GM15510 (cell line): ENCODE data around the gene MLH1.

Experiments
- POLR2A ChIP-seq: IDR thresholded peaks from 3 replicates; pipeline ENCODE4 v1.6.1; 2011; ENCODE audit warnings: borderline replicate concordance; ENCODE audit not compliant: insufficient read length; ENCODE audit errors: extremely low read depth

MLH1 gene

DNA sequence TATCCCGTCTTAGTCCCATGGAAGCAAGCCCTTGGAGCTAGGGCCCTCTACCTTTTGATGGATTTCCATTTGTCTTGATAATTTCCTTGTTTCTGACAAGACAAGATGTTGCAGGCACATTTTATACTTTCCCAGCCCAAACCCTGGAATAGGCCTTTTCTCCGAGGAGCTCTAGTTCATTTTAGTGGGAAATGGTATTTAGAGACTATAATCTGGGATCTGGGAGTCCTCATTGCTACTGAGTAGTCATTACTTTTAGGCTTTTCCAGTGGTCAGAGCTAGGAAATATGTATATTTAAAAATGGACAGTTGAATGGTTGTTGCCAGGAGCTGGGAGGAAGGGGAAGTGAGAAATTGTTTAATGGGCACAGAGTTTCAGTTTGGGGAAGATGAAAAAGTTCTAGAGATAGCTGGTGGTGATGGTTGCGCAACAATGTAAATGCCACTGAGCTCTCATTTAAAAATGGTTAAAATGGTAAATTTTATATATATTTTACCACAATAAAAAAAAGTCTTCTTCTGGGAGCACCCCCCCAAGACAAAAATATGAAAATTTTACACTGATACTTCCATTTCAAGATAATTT is 31.6 kb downstream of the MLH1 start:
- no peak for TF ChIP-seq POLR2A

DNA sequence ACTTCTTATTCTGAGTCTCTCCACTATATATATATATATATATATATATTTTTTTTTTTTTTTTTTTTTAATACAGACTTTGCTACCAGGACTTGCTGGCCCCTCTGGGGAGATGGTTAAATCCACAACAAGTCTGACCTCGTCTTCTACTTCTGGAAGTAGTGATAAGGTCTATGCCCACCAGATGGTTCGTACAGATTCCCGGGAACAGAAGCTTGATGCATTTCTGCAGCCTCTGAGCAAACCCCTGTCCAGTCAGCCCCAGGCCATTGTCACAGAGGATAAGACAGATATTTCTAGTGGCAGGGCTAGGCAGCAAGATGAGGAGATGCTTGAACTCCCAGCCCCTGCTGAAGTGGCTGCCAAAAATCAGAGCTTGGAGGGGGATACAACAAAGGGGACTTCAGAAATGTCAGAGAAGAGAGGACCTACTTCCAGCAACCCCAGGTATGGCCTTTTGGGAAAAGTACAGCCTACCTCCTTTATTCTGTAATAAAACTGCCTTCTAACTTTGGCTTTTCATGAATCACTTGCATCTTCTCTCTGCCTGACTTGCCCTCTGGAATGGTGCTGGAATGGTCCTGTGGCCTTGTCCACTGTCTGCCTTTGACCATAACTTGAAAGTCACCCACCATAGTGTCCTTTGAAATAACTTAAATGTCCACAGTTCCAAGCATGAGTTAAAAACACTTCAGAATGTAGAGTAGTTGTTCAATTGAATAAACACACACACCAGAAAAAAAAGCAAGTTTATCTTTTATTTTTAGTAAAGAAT is 32.4 kb downstream of the MLH1 start:
- TF ChIP-seq POLR2A, result no peak

DNA sequence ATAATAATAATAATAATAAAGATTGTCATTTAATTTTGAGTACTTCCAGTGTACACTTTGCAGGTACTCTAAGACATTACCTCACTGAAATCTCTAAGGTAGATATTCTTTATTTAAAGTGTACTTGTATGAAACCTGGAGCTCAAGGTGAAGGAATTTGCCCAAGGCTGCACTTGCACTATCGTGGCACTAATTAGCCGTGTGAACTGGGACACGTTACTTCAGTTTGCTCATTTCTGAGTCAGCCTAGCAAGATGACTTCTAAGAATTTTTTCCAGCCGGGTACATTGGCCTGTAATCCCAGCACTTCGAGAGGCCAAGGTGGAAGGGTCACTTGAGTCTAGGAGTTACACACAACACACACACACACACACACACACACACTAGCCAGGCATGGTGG is 33.5 kb downstream of the MLH1 start:
- TF ChIP-seq POLR2A, result no peak

DNA sequence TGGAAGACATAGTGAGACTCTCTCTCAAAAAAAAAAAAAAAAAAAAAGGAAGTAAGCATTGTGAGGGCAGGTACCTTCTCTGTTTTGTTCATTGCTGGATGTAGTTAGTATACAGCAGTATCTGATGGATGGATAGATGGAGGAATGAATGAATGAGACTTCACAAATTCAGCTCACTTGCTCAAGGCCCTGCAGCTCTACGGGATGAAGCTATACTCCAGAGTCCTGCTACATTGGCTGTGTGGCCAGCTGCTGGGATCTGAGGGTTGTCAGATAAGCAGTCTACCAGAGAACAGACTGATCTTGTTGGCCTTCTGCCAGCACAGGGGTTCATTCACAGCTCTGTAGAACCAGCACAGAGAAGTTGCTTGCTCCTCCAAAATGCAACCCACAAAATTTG is 35.0 kb downstream of the MLH1 start:
- TF ChIP-seq POLR2A, result no peak

DNA sequence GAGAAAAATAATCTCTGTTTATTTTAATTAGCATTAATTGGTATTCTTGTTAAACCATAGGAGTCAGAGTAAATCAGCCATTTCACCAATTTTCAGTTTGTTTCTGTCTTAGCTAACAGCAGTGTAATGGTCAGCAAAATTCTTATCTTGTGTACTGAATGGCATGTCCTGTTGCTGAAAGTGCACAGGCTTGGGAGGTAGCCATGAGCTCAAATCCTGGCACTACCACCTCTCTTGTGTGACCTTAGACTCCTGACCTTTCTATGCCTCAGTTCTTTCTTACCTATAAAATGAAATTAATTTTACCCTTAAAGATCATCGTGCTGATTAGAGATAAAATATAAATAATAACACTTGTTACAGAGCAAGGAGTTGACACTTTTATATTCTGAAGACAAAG is 35.8 kb downstream of the MLH1 start:
- TF ChIP-seq POLR2A, result no peak

DNA sequence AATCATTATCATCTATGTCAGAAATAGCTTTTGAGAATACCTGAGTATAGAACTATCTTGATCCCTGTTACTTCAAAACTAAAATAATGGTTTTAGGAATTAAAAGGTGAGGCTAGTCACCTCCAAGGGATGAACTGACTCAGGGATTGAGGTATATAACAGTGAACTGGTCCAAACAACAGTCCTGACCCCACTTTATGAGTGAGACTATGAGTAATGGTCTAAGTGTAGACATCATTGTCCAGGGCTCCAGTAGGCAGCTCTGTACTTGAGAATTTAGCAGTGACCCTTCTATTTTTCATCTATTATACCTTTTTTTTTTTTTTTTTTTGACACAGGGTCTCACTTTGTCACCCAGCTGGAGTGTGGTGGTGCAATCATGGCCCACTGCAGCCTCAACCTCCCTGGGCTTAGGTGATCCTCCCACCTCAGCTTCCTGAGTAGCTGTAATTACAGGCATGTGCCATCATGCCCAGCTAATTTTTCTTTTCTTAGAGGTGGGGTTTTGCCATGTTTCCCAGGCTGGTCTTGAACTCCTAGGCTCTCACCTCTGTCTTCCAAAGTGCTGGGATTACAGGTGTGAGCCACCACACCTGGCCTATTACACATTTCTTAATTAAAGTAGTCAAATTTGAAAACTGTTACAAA is 36.3 kb downstream of the MLH1 start:
- no peak for TF ChIP-seq POLR2A

DNA sequence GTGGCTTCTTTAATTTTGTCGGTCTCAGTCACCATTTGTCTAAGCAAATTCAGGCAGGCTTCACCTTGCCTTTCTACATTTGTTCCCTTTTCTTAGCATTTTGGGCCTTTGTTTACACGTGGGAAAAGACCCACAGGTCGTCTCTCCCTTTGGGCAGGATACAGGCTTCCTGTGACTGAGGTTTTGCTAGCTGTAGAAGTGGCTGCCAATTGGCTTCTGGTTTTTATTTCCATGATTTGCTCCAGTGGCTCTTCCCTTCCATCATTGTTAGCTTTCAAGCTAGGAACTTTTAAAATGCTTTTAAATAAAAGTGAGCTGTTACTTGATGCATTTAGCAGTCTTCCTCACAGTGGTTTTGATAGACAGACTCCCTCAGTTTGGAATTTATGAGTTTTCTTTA is 37.3 kb downstream of the MLH1 start:
- TF ChIP-seq POLR2A, result no peak

DNA sequence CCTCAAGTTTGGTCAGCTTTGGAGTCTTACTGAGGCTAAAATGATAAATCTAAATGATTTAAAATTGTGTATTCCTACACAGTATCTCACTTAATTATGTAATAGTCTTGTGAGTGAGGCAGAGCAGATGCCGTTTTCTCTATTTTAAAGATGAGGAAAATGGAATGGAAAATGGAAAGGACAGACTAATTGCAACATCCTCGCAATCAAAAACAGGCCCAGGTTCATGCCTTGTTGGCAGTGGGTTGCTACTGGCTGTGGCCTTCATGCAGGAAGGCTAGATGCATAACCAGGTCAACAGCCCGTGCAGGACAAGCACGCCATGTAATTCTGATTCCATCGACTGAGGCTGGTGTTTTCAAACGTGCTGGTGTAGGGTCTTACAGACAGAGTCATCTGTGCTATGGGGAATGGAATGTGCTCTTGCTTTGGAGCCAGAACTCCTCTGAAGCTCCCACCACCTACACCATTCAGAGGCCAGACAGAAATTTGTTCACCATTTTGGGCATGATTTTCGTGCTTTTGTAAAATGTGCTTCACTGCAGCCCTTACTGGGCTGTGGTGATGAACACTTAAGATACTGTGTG is 37.9 kb downstream of the MLH1 start:
- TF ChIP-seq POLR2A, result no peak

DNA sequence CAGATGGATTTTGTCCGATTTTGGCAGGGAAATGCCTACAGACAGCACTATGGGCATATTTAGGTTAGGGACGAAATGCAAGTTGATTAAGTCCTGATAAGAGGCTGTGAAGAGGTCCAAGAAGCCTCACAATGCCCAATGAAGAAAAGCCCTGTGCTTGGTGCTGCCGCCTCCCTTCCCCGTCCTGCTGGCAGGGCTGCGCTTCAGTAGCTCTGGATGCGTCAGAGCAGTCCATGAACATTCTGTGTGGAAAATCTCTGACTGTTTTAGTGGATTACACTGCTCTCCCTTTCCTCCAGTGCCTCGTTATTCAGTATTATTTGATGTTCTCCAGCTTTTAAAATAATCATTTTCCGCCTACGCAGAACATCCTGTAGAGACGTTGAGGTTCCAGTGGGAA is 39.6 kb downstream of the MLH1 start:
- no peak for TF ChIP-seq POLR2A

DNA sequence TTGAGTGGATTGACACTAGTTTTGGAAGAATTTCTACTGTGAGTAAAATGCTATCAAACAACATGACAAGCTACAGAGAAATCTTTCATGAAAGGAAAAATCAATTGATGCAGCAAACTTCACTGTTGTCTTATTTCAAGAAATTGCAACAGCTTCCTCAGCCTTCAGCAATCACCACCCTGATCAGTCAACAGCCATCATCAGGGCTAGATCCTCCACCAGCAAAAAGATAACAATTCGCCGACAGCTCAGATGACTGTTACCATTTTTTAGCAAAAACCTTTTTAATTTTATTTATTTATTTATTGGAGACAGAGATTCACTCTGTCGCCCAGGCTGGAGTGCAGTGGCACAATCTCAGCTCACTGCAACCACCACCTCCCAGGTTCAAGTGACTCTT is 44.0 kb downstream of the MLH1 start:
- no peak for TF ChIP-seq POLR2A

DNA sequence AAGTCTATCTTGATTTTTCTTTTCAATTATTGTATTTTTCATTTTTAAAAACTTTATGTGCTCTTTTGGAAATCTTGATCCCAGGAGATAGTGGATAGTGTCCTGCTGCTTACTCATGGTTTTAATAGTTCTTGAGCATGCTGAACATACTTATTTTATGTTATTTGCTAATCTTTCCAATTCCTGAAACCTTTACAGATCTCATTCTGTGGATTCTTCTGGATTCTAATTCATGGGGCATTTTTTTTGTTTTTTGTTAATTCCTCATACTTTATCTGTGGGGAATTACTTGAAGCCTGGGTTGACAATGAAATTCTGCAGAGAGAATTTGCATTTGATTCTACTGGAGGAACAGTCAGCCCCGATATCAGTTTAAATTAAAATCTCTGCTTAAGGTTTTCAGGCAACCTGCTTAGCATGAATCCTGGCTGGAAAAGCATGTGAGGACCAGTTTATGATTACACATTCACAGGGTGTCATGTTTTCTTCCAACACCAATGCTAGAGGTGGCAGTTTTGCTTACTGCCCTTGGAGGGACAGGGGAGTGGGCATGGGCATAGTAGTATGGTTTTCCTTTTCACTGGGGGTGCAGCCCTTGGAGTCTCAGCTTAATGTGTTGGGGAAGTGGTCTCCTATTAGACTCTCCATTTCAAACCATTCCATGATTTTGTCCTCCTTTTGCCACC is 46.0 kb downstream of the MLH1 start:
- TF ChIP-seq POLR2A, result no peak

DNA sequence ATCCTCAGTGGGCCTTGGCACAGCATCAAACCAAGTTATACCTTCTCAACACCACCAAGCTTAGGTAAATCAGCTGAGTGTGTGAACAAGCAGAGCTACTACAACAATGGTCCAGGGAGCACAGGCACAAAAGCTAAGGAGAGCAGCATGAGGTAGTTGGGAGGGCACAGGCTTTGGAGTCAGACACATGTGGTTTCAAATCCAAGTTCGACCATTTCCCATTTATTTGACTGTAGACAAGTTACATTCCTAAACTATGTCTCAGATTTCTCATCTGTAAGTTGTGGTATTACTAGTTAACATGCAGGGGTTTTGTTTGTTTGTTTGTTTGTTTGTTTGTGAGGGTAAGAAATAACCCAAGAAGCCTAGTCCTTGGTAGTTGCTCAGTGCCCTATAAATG is 46.9 kb downstream of the MLH1 start:
- TF ChIP-seq POLR2A, result no peak

DNA sequence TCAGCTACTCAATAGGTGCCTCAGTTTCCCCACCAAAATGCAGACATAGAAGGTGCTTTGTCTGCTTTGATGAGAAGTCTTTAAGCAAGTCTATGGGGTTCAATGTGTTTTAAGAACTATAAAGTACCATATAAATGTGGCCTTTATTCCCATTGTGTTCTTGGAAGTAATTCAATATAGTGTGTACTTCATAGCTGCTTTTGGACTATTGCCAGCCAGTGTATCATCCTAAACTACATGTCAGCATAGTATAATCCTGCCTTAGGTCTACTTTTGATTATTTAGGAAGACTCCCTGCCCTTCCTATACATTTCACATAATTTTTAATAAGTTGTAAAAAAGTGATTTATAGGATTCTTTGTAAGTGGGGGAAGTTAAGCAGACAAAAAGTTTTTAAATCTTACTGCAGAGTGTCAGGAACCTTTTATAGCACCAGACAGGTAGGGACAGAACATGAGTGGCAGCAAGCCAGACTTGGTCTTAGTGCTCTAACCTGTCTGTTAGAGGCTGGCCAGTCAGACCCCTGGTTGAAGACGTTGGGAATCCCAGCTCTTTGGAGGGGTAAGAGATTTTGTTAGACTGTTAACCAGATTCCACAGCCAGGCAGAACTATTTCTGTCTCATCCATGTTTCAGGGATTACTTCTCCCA is 48.4 kb downstream of the MLH1 start:
- no peak for TF ChIP-seq POLR2A

DNA sequence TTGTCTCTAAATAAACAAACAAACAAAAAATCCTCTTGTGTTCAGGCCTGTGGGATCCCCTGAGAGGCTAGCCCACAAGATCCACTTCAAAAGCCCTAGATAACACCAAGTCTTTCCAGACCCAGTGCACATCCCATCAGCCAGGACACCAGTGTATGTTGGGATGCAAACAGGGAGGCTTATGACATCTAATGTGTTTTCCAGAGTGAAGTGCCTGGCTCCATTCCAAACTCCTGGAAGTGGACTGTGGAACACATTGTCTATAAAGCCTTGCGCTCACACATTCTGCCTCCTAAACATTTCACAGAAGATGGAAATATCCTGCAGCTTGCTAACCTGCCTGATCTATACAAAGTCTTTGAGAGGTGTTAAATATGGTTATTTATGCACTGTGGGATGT is 57.0 kb downstream of the MLH1 start:
- TF ChIP-seq POLR2A, result no peak

DNA sequence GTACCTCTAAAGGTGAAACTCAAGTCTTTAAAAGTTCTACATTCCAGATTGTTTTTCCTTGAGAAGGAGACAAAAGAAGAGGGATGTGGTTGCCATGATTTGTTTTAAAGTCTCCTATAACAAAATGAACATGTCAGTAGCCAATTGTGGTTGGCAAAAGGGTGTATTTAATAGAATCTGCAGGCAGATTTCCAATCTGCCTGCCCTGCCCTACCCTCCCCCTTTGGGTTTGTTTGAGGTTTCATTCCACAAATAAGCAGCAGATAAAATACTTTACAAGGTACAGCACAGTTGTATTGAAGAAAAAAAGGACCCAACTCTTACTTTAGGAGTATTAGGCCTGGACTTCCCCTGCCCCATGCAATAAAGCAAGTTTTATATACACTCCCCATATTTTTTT is 59.5 kb downstream of the MLH1 start:
- no peak for TF ChIP-seq POLR2A

DNA sequence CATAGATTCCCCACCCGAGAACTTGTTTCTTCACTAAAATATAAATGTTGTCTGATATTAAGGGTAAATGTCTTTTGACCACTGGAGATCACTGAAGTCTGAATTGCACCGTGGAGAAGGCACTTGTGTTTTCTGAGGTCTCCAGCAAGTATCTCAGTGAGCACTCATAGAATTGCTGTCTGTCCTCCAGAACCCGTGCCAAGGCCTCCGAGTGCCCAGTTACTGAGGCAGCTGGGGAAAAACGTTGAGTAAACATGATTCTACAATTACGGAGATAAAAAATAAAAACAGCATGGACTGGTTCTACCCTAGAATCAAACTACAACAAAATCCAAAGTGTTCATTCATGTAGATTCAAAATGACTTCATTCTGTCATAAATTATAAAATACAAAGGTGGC is 60.0 kb downstream of the MLH1 start:
- TF ChIP-seq POLR2A, result no peak

DNA sequence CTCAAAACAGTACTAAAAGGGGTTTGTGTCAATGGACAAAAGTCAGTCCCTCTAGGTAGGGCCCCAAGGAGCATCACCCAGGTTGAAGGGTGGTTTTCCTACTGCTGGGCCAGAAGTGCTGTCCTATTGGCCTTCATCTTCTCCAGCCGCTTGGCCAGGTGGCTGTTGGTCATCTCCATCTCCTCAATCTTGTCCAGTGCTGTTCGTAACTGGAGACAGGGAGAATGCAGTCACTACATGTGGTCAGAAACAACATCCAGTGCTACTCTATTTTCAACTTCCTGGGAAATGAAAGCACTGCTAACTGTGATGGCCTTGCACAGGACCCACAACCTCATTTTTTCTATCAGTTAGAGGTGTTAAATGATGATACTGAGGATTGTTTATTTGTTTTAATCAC is 60.4 kb downstream of the MLH1 start:
- TF ChIP-seq POLR2A, result no peak
